Activated CD4-positive, alpha-beta memory T cell treated with anti-CD3 and anti-CD28 coated beads, Interleukin-2, amount 10 ng/mL, durations not matched to agents 7 days and 5 days (primary cell): ENCODE measurements around the gene HSD17B11. TPM values are rescaled to one million over a fixed set of nuclear protein-coding genes. Genes with fewer than 3 reads are reported as not detected.
"Not testable (repeated sequence)": the region's sequence is repeated elsewhere in the genome, so short reads cannot be mapped to it uniquely, and the experiment has no call there.

Source experiments
- CTCF ChIA-PET: fragments of 350-600 bp; sonication (Branson Sonifier 250); formaldehyde crosslinking; loops from one replicate; lab custom pipeline; 2021; ENCODE audit warnings: antibody characterized with exemption, inconsistent platforms; lab: Charles Lee
- POLR2A ChIA-PET: fragments of 350-600 bp; sonication (Branson Sonifier 250); formaldehyde crosslinking; loops from one replicate; lab custom pipeline; 2021; ENCODE audit warnings: antibody characterized with exemption; lab: Charles Lee
- DNase-seq: peaks from one replicate; pipeline ENCODE4 v3.0.0-alpha.2; 2020
- H3K27ac Mint-ChIP-seq: one replicate; pipeline ENCODE4 v1.8.0; 2021; ENCODE audit warnings: mild to moderate bottlenecking, mixed read lengths
- H3K27me3 Mint-ChIP-seq: one replicate; pipeline ENCODE4 v1.8.0; 2021; ENCODE audit warnings: mixed read lengths
- H3K36me3 Mint-ChIP-seq: one replicate; pipeline ENCODE4 v1.8.0; 2021; ENCODE audit warnings: low read depth, mixed read lengths
- H3K4me1 Mint-ChIP-seq: one replicate; pipeline ENCODE4 v1.8.0; 2021; ENCODE audit warnings: mixed read lengths
- H3K4me3 Mint-ChIP-seq: one replicate; pipeline ENCODE4 v1.8.0; 2021; ENCODE audit warnings: mild to moderate bottlenecking, mixed read lengths
- H3K9me3 Mint-ChIP-seq: one replicate; pipeline ENCODE4 v1.8.0; 2021; ENCODE audit warnings: mixed read lengths
- total RNA-seq, 2 experiments: library from RNA; stranded (reverse); gene quantifications; one replicate each; pipeline ENCODE4 v1.2.3, GENCODE V29; 2021

Gene HSD17B11
- total RNA-seq, 2 experiments from 2014 or later: 39.5 to 44.3 TPM

DNA sequence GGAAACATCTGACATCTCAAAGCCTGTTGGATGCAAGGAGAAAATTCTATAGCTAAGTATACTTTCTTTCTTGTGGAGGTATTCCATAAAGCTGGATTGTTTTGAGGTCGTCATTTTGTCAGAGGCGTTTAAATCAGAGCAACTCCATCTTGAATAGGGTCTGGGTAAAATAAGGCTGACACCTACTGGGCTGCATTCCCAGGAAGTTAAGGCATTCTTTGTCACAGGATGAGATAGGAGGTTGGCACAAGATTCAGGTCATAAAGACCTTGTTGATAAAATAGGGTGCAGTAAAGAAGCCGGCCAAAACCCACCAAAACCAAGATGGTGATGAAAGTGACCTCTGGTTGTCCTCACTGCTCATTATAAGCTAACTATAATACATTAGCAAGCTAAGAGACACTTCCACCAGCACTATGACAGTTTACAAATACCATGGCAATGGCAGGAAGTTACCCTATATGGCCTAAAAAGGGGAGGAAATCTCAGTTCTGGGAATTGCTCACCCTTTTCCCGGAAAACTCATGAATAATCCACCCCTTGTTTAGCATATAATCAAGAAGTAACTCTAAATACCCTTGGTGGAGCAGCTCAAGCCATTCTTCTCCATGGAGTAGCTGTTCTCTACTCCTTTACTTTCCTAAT lies 80.2 kb downstream of the HSD17B11 start:
- Mint-ChIP-seq H3K27me3 (no peaks in the 10 kb centered on the region), H3K4me1 (peaks cover 12% of the 10 kb centered on the region), H3K4me3 (no peak overlapping the region), H3K36me3 (no peaks in the 10 kb centered on the region), H3K27ac (no peak overlapping the region), H3K9me3 (no peaks in the 10 kb centered on the region)
- DNase-seq: no peak
- POLR2A ChIA-PET: no interaction called here
- CTCF ChIA-PET: interaction anchor here (0.9 kb wide), 1 partner anchor 10 kb away, joined by 3 read pairs; no protein-coding TSS in a partner anchor

DNA sequence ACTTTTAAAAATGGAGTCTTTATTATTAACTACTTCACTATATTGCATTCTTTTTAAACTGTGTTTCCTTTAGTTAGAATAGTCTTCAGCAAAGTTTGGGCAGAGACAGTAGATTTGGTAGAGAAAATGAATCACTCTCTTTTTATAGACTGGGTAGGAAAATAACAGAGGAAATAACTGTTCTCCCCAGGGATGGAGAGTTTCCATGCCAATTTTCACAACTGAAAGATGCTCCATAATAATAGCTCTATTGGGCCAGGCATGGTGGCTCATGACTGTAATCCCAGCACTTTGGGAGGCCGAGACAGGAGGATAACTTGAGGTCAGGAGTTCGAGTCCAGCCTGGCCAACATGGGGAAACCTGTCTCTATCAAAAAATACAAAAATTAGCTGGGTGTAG lies 81.4 kb downstream of the HSD17B11 start:
- Mint-ChIP-seq H3K27me3 (no peaks in the 10 kb centered on the region), H3K36me3 (no peaks in the 10 kb centered on the region), H3K4me3 (no peak overlapping the region), H3K4me1 (peaks cover 12% of the 10 kb centered on the region), H3K9me3 (no peaks in the 10 kb centered on the region), H3K27ac (no peak overlapping the region)
- ChIA-PET POLR2A (no interaction called here), CTCF (no interaction called here)
- no peak for DNase-seq

DNA sequence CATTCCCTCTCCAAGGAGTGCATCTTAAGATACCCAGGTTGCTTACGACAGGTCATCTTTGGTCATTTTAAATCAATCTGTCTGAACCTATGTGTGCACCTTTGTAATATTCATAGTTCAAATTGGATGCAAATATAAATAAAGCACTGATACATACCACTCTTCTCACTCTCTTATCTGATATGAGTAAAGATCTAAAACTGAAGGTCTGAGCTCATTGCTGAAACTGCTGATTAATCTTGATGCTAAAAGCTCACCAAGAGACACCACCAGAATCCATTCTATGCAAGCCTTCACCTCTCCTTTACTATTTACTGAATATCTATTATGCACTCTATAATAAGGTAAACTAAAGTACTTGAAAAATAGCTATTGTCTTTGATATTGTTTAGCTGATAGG lies 84.9 kb downstream of the HSD17B11 start:
- H3K4me1 Mint-ChIP-seq: peaks cover 11% of the 10 kb centered on the region
- ChIA-PET CTCF (interaction anchor here (0.6 to 0.7 kb wide), 2 partner anchors 727 to 1146 kb away, joined by 4 to 6 read pairs; no protein-coding TSS in a partner anchor), POLR2A (no interaction called here)
- H3K4me3 Mint-ChIP-seq: no peak overlapping the region
- H3K36me3 Mint-ChIP-seq: no peaks in the 10 kb centered on the region
- H3K9me3 Mint-ChIP-seq: peaks cover 2% of the 10 kb centered on the region
- no peak overlapping the region for H3K27ac Mint-ChIP-seq
- no peak for DNase-seq
- peaks cover 5% of the 10 kb centered on the region for H3K27me3 Mint-ChIP-seq

DNA sequence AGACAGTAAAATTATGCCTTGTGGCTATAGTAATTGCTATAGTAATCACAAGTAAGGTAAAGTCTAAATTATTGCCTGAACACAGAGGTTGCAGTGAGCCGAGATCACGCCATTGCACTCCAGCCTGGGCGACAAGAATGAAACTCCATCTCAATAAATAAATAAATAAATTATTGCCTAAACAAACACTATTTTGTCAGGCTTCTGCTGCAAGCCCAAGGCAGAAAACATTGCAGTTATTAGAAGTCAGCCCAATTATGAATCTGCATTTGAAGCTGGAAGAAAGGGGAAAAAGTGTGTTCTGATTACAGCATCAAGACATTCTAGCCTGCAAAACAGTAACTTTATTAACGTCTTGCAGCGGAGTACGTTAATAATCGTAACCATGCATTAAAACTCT lies 85.4 kb downstream of the HSD17B11 start:
- Mint-ChIP-seq H3K9me3 (peaks cover 2% of the 10 kb centered on the region), H3K36me3 (no peaks in the 10 kb centered on the region), H3K27ac (no peak overlapping the region), H3K4me3 (no peak overlapping the region), H3K27me3 (peaks cover 5% of the 10 kb centered on the region), H3K4me1 (peaks cover 11% of the 10 kb centered on the region)
- ChIA-PET POLR2A (no interaction called here), CTCF (no interaction called here)
- no peak for DNase-seq

DNA sequence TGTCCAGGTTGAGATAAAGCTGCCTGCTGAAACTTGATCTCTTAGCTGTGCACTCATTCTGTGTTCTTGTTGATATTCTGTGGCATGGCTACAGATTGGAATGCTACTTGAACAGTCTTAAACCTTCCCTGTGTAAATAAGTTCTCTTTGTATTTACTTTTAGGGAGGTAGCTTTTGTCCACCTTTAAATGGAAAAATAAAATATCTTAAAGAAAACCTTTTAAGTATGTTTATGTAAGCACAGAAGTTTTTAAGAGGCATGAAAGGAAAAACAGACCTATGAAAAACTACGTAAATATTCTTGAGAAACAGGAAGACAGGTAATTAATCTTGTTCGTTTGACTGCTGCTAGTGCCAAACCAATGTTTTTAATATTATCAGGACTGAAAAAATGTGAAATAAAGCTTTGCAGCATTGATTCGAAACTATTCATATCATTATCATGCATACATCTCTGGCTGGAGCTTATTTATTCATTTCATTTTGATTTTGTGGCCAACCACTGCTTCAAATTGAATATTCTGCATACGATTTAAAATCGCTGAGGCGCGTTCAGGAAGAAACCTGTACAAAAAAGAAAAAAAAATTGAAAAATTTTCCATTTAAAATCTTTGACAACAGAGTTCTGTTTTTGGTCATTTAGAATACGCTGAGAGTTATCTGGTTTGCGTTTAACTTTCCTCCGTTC lies 86.1 kb downstream of the HSD17B11 start:
- Mint-ChIP-seq H3K4me1 (peaks cover 11% of the 10 kb centered on the region), H3K9me3 (peaks cover 2% of the 10 kb centered on the region), H3K4me3 (no peak overlapping the region), H3K36me3 (no peaks in the 10 kb centered on the region), H3K27ac (no peak overlapping the region), H3K27me3 (peaks cover 5% of the 10 kb centered on the region)
- no peak for DNase-seq
- CTCF ChIA-PET: no interaction called here
- POLR2A ChIA-PET: no interaction called here

DNA sequence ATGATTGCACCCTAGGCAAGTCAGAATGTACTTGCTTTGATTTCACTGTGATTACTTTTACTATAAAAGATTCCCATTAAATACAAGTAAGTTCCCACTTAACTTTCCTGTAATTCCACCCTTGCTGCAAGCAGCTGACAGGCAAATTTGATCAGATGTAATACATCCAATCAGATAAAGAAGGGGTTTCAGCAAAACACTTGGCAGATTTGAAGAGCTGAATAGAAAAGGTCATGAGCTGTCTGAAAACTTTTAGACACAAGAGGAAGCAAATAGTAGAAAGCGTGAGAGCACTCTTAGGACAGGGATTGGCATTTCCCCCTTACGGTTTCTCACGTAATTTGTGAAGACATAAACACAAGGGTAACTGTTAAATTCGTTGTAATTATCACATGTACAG lies 91.1 kb downstream of the HSD17B11 start:
- Mint-ChIP-seq H3K9me3 (peaks cover 3% of the 10 kb centered on the region), H3K27me3 (peaks cover 7% of the 10 kb centered on the region), H3K4me1 (no peaks in the 10 kb centered on the region), H3K4me3 (no peak overlapping the region), H3K36me3 (no peaks in the 10 kb centered on the region), H3K27ac (no peak overlapping the region)
- DNase-seq: no peak
- ChIA-PET POLR2A (no interaction called here), CTCF (no interaction called here)

DNA sequence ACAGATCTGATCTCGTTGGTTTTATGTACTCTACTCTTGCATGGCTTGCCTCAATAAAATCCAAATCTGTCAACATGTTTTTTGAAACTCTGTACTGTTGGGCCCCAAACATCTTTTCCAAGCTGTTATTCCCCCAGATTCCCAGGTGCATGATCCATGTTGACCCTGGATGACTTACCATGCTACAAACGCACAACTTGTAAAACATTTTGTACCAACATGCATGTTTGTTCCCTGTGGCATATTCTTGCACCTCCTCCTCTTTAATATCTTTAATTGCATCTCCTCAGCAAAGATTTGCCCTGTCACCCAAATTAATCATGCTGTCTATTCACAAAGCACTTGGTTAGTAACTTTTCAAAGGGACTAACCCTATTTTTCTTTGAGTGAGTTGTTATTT lies 92.6 kb downstream of the HSD17B11 start:
- H3K36me3 Mint-ChIP-seq: no peaks in the 10 kb centered on the region
- H3K9me3 Mint-ChIP-seq: peaks cover 11% of the 10 kb centered on the region
- H3K27me3 Mint-ChIP-seq: peaks cover 5% of the 10 kb centered on the region
- H3K27ac Mint-ChIP-seq: no peak overlapping the region
- no peak overlapping the region for H3K4me3 Mint-ChIP-seq
- no peaks in the 10 kb centered on the region for H3K4me1 Mint-ChIP-seq
- POLR2A ChIA-PET: no interaction called here
- CTCF ChIA-PET: no interaction called here
- no peak for DNase-seq

DNA sequence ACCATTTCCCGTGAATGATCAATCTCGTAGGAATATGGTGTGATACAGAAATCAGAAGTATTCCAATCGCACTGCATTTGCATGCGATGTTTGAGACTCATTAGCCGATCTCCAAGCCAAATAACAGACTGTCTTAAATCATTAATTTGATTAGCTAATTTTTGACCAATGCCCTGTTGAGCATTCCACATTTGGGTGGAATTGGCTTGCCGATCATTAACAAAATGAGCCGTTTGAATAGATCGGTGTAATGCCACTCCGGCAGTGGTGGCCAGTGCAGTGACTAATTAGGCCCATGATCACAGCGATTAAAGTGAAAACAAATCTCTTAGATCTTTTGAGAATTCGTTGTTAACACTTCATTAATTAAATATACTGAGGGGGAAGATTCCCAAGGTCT lies 96.1 kb downstream of the HSD17B11 start:
- CTCF ChIA-PET, H3K9me3 Mint-ChIP-seq, H3K36me3 Mint-ChIP-seq, POLR2A ChIA-PET, DNase-seq, H3K4me3 Mint-ChIP-seq, H3K27me3 Mint-ChIP-seq, H3K27ac Mint-ChIP-seq, H3K4me1 Mint-ChIP-seq: not testable (repeated sequence)

DNA sequence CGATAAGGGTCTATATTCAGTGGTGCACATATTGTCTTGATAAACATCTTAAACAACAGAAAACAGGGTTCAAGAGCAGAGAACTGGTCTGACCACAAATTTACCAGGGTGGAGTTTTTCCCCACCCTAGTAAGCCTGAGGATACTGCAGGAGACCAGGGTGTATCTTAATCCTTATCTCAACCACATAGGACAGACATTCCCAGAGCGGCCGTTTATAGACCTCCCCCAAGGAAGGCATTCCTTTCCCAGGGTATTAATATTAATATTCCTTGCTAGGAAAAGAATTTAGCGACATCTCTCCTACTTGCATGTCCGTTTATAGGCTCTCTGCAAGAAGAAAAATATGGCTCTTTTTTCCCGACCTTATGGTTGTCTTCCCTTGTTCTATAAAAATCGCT lies 97.1 kb downstream of the HSD17B11 start:
- H3K27ac Mint-ChIP-seq, H3K4me1 Mint-ChIP-seq, H3K27me3 Mint-ChIP-seq, POLR2A ChIA-PET, DNase-seq, H3K4me3 Mint-ChIP-seq, H3K36me3 Mint-ChIP-seq, CTCF ChIA-PET, H3K9me3 Mint-ChIP-seq: not testable (repeated sequence)

DNA sequence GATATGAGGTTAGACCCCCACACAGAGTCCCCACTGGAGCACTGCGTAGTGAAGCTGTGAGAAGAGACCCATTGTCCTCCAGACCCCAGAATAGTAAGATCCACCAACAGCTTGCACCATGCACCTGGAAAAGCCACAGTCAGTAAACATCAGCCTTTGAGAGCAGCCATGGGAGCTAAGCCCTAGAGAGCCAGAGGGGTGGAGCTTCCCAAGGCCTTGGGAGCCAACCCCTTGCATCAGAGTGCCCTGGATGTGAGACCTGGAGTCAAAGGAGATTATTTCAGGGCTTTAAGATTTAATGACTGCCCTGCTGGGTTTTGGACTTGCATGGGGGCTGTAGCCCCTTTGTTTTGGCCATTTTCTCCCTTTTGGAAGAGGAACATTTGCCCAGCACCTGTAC lies 104.0 kb downstream of the HSD17B11 start:
- H3K4me3 Mint-ChIP-seq: no peak overlapping the region
- CTCF ChIA-PET: no interaction called here
- H3K9me3 Mint-ChIP-seq: peaks cover 14% of the 10 kb centered on the region
- H3K27ac Mint-ChIP-seq: no peak overlapping the region
- no peaks in the 10 kb centered on the region for H3K27me3 Mint-ChIP-seq
- DNase-seq: no peak
- POLR2A ChIA-PET: no interaction called here
- H3K36me3 Mint-ChIP-seq: no peaks in the 10 kb centered on the region
- no peaks in the 10 kb centered on the region for H3K4me1 Mint-ChIP-seq

Other genes starting within 250 kb of the HSD17B11 start
- 1 to 10 TPM; 9.1 to 9.8 TPM for gene KLHL8, start 170.6 kb downstream of the HSD17B11 start, total RNA-seq
- gene HSD17B13, start 68.3 kb downstream of the HSD17B11 start, total RNA-seq: under 1 TPM; 0.10 to 0.30 TPM
- gene NUDT9, start 31.4 kb upstream of the HSD17B11 start, total RNA-seq: 1 to 10 TPM; 7.4 to 8.4 TPM
- not detected for gene SPARCL1, start 138.2 kb upstream of the HSD17B11 start, total RNA-seq
- not detected for gene DSPP, start 217.3 kb upstream of the HSD17B11 start, total RNA-seq